NCI-H2029 treated with DMSO at 0.1 percent for 48 hours (cell line): ENCODE data around the gene THSD7A.
"Not testable (repeated sequence)": the region's sequence is repeated elsewhere in the genome, so short reads cannot be mapped to it uniquely, and the experiment has no call there.

Source experiments
- DNase-seq: peaks from one replicate; lab custom pipeline; 2025; lab: John Stamatoyannopoulos, UW

Gene THSD7A

DNA sequence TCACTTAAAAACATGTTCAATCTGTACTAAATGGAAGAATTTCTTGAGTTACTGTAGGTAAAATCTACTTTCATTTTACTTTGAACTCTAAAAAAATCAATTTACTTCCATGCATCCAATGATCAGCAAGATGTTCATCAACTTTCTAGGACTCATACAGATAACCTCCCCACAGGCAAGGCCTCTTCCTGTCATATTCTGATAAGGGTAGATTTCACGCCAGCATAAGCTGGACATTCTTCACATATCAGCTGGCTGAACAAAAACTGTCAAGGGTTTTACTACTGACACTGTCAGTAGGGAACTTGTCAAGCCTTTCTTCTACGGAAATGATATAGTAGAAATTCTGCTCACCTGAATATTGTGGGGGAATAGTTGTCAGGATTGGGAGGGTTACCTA lies 244.9 kb downstream of the THSD7A start:
- no peak for DNase-seq

DNA sequence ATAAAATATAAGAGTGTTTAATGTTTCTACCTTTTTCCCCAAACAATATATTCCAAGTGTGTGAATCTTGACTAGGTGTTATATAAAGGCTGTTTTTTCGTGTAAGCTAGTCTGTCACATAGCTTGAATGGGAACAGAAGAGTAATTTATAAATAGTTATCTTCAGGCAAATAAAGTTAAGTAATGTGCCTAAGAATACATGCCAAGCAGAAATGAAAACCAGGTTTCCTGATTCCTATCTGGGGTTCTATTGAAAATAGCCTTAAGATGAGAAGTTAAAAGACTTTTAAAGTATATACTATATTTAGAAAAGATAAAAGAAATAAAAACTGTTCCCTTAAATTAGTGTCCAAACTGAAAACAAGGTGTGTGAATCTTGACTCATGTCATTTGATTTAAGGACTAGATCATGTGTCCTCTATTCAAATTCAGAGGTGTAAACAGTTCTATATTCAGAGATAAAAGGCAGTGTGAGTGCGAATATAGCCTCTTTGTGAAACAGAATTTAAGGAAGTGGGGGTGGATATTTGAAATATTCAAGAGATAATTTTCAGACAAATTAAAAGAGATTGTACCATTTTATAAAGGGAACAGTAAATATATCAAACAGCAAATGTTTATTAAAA lies 247.5 kb downstream of the THSD7A start:
- DNase-seq: no peak

DNA sequence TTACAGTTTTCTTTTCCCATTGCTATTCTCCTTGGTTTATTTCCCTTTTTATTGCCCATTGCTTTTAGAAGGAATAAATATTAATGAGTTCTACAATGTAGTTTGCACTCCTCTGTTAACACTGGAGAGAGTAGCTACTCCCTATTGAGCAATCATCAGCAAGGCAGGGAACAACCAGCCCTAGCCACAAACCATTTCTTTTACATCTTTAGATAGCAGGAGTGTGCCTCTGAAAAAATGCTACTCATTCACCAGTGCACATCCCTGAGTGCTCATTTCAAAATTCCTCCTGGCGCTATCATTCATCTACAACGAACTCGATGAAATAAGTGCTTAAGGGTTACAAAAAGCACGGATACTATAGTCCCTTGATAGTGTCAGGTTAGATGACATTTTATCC lies 252.9 kb downstream of the THSD7A start:
- no peak for DNase-seq

DNA sequence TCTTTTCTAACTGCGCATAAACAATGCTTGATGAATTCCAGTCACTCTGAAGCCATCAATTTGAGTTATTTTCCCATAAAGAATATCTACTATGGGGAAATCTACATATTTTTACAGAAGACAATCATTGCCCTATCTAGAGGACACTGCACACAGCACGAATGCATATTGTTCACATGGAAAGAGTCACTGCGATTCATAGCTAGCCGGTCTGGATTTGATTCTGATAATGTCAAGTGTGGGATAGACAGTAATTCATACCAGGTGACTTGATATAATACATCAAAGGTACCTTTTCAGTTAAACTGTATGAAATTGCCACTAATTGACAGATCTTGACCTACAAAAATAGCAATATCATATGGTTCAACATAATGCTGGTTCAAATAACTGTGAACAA lies 255.7 kb downstream of the THSD7A start:
- DNase-seq: no peak

DNA sequence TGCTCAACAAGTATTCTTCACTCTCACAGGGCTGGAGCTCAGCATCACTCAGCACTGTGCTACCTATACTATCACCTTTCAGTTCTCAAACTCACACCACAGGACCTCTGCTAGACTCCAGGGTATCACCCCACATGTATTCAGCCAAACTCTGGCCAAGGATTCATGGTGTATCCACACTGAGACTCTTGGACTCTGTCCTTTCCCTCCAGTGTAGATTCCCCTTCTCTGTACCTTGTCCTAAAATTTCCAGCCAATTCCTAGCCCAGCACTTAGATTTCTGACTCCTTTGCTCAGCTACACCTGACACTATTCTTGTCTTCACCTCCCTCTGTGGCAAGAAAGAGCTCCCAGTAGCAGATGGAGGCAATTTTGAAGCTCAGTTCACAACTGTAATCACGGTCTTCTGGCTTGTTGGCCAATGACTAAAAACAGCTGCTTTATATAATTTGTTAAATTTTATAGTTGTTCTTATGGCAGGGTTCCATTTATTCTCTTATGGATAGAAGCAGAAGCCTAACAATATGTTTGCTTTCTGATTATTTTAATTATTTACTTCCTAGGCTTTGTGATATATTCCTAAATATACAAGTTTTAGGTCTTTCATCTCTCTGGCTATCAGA lies 258.8 kb downstream of the THSD7A start:
- DNase-seq: no peak

DNA sequence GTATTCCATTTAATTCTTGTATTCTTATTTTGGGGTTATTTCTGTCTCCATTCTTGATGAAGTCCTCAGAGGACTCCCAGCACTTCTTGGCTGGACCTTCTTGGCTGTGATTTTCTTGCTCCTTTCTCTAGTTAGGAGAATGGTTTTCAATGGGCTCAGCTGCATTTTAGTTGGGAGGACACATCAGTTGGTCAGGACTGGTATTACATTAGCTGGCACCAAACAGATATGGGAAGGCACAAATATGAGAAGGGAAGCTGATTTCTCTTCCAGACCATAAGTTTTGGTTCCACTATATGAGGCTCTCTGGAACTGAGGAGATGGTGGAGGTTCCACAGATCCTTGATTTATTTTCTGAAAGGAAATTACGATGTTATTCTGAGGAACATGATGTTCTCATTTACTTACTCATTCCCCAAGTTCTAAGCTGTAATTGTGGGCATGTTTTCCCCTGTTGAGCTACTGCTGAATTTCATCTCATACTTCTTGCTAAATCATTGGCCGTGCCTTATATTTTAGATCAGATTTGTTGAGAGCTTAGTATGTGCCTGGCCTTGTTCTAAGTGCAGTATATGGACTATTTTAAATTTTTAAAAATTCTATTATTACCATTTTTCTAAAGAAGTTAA lies 261.0 kb downstream of the THSD7A start:
- DNase-seq: no peak

DNA sequence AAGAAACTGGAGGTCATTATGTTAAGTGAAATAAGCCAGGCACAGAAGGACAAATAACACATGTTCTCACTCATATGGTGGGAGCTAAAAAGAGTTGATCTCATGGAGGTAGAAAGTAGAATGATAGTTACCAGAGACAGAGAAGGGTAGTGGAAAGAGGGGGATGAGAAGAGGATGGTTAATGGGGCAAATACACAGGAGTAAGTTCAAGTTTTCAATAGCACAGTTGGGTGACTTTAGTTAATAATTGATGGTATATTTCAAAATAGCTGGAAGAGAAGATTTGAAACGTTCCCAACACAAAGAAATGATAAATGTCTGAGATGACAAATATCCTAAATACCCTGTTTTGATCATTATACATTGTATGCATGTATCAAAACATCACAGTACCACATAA lies 261.8 kb downstream of the THSD7A start:
- DNase-seq: no peak

DNA sequence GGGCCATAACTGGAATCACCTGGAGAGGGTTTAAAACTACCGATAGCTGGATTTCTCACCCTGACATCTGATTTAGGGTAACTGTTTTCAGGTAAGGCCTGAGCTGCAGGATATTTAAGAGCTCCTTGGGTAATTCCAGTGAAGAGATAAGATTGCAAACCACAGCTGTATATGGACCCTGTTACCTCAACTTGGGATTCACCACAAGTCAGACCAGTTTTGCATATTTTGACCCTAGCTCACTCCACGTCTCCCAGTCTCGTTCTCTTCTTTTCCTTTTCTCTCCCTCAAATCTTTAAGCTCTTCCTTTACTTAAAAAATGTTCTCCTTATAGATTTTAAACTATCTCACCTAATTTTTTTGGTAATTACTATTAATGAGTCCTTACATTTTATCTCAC lies 264.4 kb downstream of the THSD7A start:
- no peak for DNase-seq

DNA sequence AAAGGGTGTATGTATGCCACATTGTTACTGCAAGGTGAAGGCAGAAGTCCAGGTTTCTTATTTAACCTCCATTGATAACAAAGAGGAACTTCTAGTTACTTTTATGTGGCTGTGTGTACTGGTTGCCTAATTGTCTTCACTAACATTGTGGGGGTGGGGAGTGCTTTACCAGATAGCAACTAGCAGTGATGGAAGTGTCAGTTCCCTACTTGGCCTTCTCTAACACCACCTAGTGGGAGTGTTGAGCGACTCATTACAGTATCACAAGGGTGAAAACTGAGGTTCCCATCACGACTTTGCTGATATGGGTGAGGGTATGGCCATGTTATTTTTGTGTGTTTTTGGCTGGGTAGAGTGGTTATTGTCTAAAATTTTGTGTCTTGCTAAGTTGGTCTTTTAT lies 274.4 kb downstream of the THSD7A start:
- DNase-seq: no peak

DNA sequence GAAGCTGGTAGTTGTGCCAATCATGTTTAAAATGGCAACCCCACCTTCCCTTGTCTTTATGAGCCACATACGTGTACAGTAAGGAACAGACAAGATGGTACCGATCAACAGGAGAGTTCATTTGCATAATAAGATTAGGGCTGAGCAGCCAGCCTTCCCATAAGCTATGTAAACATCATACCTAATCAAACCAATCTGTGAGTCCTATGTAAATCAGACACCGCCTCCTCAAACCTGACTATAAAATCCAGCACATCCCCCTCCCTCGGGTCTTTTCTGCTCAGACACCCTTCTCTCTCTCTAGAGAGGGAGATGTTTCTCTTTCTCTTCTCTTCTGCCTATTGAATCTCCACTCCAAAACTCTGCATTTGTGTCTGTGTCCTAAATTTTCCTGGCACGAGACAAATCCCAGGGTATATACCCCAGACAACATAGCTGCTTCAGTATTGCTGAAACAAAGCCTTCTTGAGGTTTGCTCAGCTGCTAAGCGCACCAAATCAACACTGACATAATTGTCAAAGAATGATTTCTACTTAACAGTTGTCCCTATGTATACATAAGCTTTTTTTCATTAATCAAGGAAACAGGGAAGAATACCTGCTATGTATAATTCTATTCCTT lies 279.2 kb downstream of the THSD7A start:
- no peak for DNase-seq

DNA sequence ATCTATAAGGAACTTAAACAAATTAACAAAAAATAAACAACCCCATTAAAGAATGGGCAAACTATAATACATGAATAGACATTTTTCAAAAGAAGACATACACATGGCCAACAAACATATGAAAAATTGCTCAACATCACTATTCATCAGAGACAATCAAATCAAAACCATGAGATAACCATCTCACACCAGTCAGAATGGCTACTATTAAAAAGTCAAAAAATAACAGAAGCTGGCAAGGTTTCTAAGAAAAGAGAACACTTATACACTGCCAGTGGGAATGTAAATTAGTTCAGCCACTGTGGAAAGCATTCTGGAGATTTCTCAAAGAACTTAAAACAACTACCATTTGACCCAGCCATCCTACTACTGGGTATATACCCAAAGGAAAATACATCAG lies 280.5 kb downstream of the THSD7A start:
- no peak for DNase-seq

DNA sequence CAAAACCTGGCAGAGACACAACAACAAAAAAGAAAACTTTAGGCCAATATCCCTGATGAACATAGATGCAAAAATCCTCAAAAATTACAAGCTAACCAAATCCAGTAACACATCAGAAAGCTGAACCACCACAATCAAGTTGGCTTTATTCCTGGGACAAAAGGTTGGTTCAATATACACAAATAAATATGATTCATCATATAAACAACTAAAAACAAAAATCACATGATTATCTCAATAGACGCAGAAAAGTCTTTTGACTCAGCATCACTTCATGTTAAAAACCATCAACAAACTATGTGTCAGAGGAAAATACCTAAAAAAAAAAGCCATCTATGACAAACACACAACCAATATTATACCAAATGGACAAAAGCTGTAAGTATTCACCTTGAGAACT lies 283.5 kb downstream of the THSD7A start:
- DNase-seq: no peak

DNA sequence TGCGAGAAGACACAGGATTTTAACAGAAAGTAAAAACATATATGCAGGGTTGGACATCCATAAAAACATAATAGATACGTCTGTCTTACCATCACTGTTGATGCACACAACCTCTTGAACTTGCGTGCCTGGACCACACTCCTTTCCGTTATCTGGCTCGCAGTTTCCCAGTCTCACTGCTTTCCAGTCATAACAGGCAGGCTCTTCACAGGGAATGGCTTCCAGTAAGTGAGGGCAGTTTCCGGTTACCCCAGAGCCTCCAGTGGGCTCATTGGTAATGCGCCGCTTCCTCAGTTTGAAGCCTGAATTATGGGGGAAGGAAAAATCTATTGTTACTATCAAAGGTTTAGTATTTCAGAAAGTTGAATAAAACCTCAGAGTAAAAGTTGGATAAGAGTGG lies 290.7 kb downstream of the THSD7A start:
- no peak for DNase-seq

DNA sequence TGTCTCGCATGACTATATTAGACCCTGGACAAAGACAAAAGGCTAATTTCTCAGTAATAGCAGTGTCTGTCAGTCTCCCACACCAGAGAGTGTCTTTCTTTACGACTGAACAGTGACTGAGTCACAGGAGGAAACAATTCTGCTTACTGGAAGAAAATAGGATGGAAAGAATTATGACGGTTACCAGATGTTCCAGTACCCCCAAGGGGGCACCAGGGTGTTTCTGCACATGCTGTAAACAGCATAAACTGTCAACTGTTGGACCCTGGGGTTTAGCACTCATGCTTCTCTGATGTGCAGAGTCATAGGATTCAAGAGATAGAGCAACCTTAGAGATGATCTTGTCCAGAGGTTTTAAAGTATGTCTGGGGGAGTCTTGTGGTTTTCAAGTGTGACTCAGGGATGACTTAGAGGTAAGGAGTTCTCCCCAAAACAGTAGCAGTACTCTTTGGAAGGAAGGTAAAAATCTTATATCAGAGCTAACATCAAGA lies 291.7 kb downstream of the THSD7A start:
- DNase-seq: no peak

DNA sequence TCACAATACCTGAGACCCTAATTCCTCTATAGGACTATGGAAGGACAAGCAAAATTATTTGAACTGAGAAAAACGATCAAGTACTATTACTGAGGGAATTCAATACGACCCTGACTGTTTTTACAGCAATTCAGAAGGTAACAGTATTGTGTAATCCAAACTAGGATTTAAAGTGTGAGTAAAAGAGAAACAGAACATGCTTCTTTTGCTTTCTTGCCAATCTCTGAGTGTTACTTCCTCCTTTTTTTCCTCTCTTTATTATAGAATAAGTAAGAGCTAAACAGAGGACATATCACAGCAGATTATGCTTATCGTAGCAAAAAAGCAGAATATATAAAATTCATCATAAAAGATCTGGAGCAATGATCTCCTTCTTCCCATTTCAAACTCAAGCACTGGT lies 292.1 kb downstream of the THSD7A start:
- no peak for DNase-seq

DNA sequence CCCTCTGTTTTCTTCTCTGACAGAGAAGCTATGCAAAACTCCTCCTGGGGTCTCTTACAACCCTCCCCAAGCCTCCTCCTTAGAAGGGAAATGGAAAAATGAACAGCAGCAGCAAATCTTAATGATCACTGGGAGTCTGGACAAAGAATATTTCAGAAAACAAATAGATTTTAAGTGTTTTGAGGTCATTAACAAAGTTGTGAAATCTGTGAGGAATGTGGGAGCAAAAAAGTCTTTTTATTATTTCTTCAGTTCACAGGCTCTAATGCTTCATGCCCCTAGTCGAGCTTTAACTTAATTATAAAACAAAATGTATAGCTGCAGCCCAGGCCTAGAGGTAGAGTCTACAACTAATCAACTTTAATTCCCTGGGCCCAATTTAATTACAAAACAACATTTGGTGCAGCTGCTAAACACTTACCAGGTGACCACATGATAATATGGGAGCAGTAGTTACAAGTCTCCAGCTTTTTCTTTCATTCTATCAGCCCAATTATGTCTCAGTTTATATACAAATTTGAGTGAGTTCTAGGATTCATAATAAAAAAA lies 293.2 kb downstream of the THSD7A start:
- DNase-seq: no peak

DNA sequence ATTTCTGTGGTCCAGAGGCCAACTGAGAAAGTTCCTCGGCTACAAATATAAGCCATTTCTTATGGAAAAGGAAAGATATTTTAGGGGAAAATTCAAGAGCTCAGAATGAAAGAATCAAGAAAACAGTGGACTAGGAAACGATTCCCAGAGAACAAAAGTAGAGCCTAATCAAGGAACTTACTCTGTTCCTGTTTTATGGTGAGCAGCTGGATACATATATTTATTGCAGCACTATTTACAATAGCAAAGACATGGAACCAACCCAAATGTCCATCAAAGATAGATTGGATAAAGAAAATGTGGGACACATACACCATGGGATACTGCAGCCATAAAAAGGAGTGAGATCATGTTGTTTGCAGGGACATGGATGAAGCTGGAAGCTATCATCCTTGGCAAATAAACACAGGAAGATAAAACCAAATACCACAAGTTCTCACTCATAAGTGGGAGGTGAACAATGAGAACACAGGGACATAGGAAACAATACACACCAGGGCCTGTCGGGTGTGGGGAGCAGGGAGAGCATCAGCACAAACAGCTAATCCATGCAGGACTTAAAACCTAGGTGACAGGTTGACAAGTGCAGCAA lies 298.7 kb downstream of the THSD7A start:
- no peak for DNase-seq

DNA sequence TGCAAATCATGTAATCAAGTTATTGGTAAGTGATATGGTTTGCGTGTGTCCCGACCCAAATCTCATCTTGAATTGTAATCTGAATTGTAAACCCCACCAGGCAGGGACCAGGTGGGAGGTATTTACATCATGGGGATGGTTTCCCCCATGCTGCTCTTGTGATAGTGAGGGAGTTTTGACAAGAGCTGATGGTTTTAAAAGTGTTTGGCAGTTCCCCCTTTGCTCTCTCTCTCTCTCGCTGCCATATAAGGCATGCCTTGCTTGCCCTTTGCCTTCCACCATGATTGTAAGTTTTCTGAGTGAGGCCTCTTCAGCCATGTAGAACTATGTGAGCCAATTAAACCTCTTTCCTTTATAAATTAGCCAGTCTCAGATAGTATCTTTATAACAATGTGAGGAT lies 302.6 kb downstream of the THSD7A start:
- no peak for DNase-seq

DNA sequence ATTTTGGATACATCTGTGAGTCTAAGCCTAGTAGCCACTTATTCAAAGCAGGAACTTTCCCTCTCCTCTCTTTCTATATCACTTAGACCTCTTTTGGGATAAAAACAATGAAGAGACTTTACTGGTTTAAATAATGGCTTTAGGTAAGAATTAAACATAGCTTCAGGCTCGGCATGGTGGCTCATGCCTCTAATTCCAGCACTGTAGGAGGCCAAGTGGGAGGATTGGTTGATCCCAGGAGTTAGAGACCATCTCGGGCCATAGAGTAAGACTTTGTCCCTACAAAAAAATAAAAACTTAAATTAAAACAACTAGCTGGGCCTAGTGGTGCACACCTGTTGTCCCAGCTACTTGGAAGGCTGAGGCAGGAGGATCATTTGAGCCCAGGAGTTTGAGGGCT lies 304.3 kb downstream of the THSD7A start:
- DNase-seq: no peak

DNA sequence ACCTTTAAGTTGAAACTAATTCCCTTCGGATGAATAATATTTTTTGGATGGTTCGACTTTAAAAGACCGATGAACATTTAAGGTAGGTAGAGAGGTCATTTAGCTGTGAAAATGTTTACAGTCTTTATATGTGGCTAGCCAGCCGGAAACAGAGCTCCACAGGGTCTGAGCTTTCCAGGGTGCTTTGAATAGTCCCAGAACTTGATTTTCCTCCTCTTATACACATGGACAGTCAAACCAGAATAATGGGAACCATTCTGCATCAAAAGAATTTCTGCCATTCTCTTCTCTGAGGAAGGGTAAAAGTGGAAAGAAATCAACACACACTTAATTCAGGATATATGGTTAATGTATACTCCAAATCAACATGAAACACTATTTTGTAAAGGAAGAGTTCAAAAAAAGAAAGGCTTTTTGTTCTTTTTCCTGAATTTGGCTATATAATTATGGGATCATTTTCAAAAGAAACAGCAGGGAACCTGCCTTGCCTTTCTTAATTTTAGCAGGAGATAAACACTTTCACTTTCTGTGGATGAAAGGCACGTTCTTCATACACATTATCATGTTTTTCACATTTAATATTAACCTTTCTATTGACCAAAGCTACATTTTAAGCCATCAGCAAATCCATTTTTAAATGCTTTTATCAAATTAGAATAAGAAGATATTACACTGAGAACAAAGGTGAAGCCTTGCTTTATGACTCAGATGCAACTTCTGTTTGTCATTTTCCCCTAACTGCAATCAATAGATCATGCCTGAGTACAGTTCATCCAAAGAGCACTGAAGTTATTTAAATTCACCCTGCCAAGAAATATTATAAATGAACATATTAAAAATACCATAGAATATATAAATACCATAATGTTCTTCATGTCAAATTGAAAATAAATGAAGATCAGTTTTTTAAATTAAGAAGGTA lies 307.3 kb downstream of the THSD7A start:
- DNase-seq: no peak

DNA sequence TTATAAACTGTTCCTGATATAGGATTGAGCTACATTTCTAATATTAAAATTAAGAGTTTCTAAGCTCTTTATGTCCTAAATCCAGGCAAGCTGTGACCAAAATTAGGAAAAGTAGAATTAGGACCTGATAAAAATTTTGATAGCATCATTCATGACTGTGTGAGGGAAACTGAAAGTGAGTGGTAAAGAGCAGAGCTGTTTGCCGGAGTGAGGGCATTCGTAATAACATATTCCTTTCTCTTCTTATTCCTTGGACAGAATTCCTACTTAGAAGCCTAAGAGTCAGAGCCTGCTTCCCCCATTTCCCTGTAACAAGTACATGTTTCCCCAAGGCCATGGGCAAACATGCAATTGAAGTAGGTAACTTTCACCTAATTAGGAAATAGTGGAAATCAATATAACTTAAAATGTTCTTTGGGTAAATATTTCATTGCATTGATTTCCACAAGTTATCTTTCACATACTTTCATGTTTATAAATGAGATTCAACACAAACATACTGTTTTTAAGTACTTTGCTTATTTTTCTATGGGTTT lies 310.0 kb downstream of the THSD7A start:
- not testable (repeated sequence) for DNase-seq
